ENCODE data around the gene RAB31. TPM values are rescaled to one million over a fixed set of nuclear protein-coding genes. Genes with fewer than 3 reads are reported as not detected.

The RAB31 gene
- total and polyA plus RNA-seq, 12 donors, result 46.6 to 365 (median 136) TPM

DNA sequence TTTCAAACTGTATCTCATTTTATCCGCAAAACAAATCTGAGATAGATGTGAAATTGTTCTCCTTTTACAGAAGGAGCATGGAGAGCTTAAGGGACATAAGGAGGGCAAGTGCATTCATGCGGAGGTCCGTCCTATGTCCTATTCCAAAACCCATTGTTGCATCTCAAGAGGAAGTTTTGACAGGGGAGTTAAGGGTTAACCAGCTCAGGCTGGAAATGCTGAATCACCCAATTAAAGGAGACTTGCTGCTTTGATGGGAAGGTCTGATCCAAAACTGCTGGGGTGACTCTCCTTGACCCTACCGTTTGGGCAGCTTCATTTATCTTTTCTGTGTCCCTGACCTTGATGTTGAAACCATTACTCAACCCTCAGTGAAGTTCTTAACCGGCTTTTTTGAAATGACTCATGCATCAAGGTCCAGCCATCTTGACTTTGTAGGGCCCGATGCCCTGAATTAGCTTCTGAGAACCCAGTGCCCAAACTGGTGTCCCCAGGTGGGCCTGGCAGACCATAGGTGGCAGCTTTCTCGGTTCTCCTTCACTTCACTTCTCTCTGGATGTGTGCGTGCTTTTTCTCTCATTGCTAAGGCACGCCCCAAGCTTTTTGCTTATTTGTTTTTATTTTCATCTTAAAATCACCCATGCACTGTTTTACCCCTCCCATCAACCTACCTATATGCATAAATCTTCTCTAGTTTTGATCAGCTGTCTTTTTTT lies 161.8 kb downstream of the RAB31 start:
- Histone ChIP-seq H3K9me3 (replicated peaks in 1 of 3) (no peaks in the 10 kb centered on the region), H3K27ac (peak overlapping the region; percentile 67 to 87 (median 74)), H3K4me1 (replicated peaks in 1 of 2) (peaks cover 26 to 34% of the 10 kb centered on the region in 2 donors), H3K36me3 (replicated peaks in 1 of 2) (no peaks in the 10 kb centered on the region), H3K27me3 (no peaks in the 10 kb centered on the region), H3K4me3 (no peak overlapping the region)
- TF ChIP-seq, protein P1, sequence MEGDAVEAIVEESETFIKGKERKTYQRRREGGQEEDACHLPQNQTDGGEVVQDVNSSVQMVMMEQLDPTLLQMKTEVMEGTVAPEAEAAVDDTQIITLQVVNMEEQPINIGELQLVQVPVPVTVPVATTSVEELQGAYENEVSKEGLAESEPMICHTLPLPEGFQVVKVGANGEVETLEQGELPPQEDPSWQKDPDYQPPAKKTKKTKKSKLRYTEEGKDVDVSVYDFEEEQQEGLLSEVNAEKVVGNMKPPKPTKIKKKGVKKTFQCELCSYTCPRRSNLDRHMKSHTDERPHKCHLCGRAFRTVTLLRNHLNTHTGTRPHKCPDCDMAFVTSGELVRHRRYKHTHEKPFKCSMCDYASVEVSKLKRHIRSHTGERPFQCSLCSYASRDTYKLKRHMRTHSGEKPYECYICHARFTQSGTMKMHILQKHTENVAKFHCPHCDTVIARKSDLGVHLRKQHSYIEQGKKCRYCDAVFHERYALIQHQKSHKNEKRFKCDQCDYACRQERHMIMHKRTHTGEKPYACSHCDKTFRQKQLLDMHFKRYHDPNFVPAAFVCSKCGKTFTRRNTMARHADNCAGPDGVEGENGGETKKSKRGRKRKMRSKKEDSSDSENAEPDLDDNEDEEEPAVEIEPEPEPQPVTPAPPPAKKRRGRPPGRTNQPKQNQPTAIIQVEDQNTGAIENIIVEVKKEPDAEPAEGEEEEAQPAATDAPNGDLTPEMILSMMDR (IDR thresholded peaks at IDR 0.05), result no peak
- TF ChIP-seq POLR2A (IDR thresholded peaks at IDR 0.05), result no peak
- intact Hi-C loops (cut with DNase I), result loop anchor here in 1 of 2 donors (10.0 kb wide), 2 partner anchors 55 to 65 kb away; no protein-coding TSS in a partner anchor
- DNase-seq, result peak; percentile 72 to 92 (median 84)
- 23 to 43% (median 38%) methylated on average over 9 of the region's 9 CpGs for WGBS, 4 donors

DNA sequence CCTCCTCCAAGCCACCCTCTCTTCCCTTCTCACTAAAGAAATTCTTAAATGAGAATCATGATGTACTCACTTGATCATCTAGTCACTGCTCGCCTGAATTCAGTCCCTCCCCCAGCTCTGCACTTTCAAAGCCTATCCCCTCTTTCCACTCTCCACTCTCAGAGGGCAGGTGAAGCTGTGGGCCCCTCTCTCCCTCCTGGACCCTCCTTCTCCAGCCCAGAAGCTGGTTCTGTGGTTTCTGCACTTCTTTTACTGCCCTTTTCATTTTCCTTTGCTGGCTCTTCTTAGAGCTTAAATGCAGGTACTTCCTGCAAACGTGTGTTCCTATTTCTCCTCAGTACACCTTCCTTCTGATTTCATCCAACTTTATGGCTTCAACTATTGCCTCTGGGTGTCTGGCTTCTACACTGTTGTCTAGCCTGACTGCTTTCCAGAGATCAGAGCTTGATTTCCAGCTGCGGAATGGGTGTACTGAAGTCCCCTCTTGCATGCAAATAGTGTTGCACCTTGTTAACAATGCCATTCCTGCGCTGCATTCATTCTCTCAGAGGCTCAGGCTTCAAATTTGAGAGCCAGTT lies 162.4 kb downstream of the RAB31 start:
- TF ChIP-seq, protein P1 (IDR thresholded peaks at IDR 0.05), result no peak
- TF ChIP-seq POLR2A (IDR thresholded peaks at IDR 0.05), result no peak
- Histone ChIP-seq H3K36me3 (replicated peaks in 1 of 2) (no peaks in the 10 kb centered on the region), H3K9me3 (replicated peaks in 1 of 3) (no peaks in the 10 kb centered on the region), H3K4me3 (no peak overlapping the region), H3K4me1 (replicated peaks in 1 of 2) (peaks cover 26 to 34% of the 10 kb centered on the region in 2 donors), H3K27ac (peak overlapping the region; percentile 67 to 87 (median 74)), H3K27me3 (no peaks in the 10 kb centered on the region)
- no peak for DNase-seq
- intact Hi-C loops (cut with DNase I), result loop anchor here in 1 of 2 donors (10.0 kb wide), 2 partner anchors 54 to 66 kb away; no protein-coding TSS in a partner anchor
- WGBS, 4 donors, result 56 to 72% (median 63%) methylated on average over 4 of the region's 4 CpGs

DNA sequence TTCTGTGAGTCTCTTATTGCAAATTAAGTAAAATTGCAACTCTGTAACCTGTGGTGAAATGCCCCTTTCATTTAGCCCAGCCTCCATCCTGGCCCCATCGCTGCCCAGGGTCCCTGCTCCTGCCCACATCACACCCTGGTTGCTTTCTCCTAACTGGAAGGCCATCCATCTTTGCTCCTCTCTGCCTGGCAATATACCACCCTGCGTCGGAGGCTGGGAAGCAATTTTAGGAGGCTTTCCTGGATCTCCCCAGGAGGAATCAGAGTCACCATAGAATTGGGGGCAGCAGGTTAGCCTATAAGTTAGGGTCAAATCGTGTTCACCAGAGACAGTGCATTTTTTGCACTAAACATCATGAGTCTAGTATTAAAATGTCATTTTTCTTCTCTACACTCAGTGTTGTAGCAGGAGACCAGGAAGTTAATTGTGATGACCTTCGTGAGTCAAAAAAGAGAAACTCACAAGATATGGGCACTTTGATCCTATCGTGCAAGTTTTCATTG lies 163.2 kb downstream of the RAB31 start:
- Histone ChIP-seq H3K4me3 (no peak overlapping the region), H3K27me3 (no peaks in the 10 kb centered on the region), H3K4me1 (replicated peaks in 1 of 2) (peaks cover 29 to 39% of the 10 kb centered on the region in 2 donors), H3K27ac (peak overlapping the region; percentile 28 to 87 (median 71)), H3K36me3 (replicated peaks in 1 of 2) (no peaks in the 10 kb centered on the region), H3K9me3 (replicated peaks in 1 of 3) (no peaks in the 10 kb centered on the region)
- DNase-seq, result no peak
- peak in 1 of 2 donors; percentile 29 for TF ChIP-seq POLR2A (IDR thresholded peaks at IDR 0.05)
- TF ChIP-seq, protein P1 (IDR thresholded peaks at IDR 0.05), result no peak
- intact Hi-C loops (cut with DNase I), result loop anchor here in 1 of 2 donors (10.0 kb wide), 2 partner anchors 54 to 66 kb away; no protein-coding TSS in a partner anchor
- WGBS, 4 donors, result 41 to 48% (median 45%) methylated on average over 6 of the region's 6 CpGs

DNA sequence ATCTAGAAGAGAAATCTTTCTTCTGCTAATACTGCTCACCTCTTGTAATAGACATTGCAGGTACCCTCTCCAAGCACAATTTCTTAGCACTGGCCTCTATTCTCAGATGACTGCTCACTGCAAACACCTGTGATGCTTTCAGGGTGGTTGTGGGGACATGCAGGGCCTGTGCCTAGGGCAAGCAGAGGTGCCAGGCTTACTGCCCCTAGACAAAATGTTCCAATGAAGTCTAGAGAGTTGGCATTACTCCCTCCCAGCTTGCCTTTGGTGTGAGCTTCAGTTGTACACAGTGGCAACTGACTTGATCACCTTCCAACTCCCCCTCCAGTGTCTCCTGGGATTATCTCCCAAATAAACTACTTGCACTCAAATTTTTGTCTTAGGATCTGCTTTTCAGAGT lies 164.7 kb downstream of the RAB31 start:
- H3K27me3 ChIP-seq, result no peaks in the 10 kb centered on the region
- intact Hi-C loops (cut with DNase I), result loop anchor here in 1 of 2 donors (10.0 kb wide), 2 partner anchors 52 to 68 kb away; no protein-coding TSS in a partner anchor
- DNase-seq, result no peak
- TF ChIP-seq, protein P1 (IDR thresholded peaks at IDR 0.05), result no peak
- TF ChIP-seq POLR2A (IDR thresholded peaks at IDR 0.05), result no peak
- no peaks in the 10 kb centered on the region for H3K9me3 ChIP-seq (replicated peaks in 1 of 3)
- peaks cover 35 to 51% of the 10 kb centered on the region in 2 donors for H3K4me1 ChIP-seq (replicated peaks in 1 of 2)
- no peak overlapping the region for H3K4me3 ChIP-seq
- H3K27ac ChIP-seq, result peak overlapping the region in 1 of 5 donors; percentile 3
- H3K36me3 ChIP-seq (replicated peaks in 1 of 2), result no peaks in the 10 kb centered on the region
